K562 (cell line): ENCODE data around the gene P4HB. TPM values are rescaled to one million over a fixed set of nuclear protein-coding genes. Genes with fewer than 3 reads are reported as not detected.

Experiments
- ATAC-seq: fragments of 200-7000 bp; cut with Tn5 transposase; 3 replicates; pipeline ENCODE4 v1.9.1; 2020; ENCODE audit warnings: moderate library complexity
- BruUV-seq: library from RNA; stranded (reverse); fragments of 400-500 nt; replicated peaks from 2 replicates; lab custom pipeline; 2021; lab: Mats Ljungman, UMichigan
- CTCF ChIA-PET: fragments of 300-600 bp; formaldehyde crosslinking; extraction: SDS; loops from one replicate; lab custom pipeline; 2021; ENCODE audit warnings: low intra/inter-chr PET ratio; lab: Yijun Ruan, JAX
- POLR2A ChIA-PET: fragments of 300-600, 350-650 bp; sonication (Branson Sonifier 250); formaldehyde crosslinking; extraction: SDS; loops from one replicate; lab custom pipeline; 2021; ENCODE audit warnings: antibody characterized with exemption, inconsistent platforms; lab: Yijun Ruan, JAX
- DNase-seq, 4 experiments: peaks; one replicate each; pipeline versions ENCODE4 v3.0.0 to v3.0.0-alpha.2; 2011 to 2018; ENCODE audit warnings: low spot score in 3 of 4, mixed read lengths in 3 of 4; ENCODE audit errors: extremely low read depth in 1 of 4
- FAIRE-seq: peaks from 2 replicates; lab custom pipeline; 2011; peaks lifted over from hg19 to GRCh38; lab: Jason Lieb, UNC
- H2AFZ ChIP-seq: 2 replicates; pipeline ENCODE4 v1.6.0; 2011; ENCODE audit warnings: low read depth, low read length, control low read depth, inconsistent platforms
- H3K27ac ChIP-seq: fragments of 200-600 bp; 3 replicates; pipeline ENCODE4 v1.8.0; 2011; ENCODE audit warnings: low read depth, mild to moderate bottlenecking, control low read depth, inconsistent platforms, low read length, moderate library complexity, mixed read lengths; ENCODE audit errors: extremely low read depth
- H3K27me3 ChIP-seq, 2 experiments: fragments of 300-600 bp in 1 of 2; 2 replicates in 1 of 2; 3 replicates in 1 of 2; pipeline versions ENCODE4 v1.6.0 to v1.8.0; 2011; ENCODE audit warnings: inconsistent platforms in 2 of 2, low read length in 2 of 2, mild to moderate bottlenecking in 1 of 2, mixed read lengths in 1 of 2, moderate library complexity in 1 of 2; ENCODE audit not compliant: control insufficient read depth in 2 of 2, insufficient read depth in 2 of 2
- H3K36me3 ChIP-seq: fragments of 300-600 bp; 3 replicates; pipeline ENCODE4 v1.8.0; 2011; ENCODE audit warnings: mild to moderate bottlenecking, low read length, inconsistent platforms; ENCODE audit not compliant: control insufficient read depth, insufficient read depth
- H3K4me1 ChIP-seq, 2 experiments: fragments of 200-600 bp in 1 of 2; replicated peaks in 1 of 2; 2 replicates in 1 of 2; 3 replicates in 1 of 2; pipeline versions ENCODE4 v1.5.1 to v1.8.0; 2011; ENCODE audit warnings: inconsistent platforms in 2 of 2, low read length in 2 of 2, mild to moderate bottlenecking in 1 of 2, mixed read lengths in 1 of 2, moderate library complexity in 1 of 2; ENCODE audit not compliant: control insufficient read depth in 2 of 2, insufficient read depth in 2 of 2
- H3K4me2 ChIP-seq: 2 replicates; pipeline ENCODE4 v1.6.1; 2011; ENCODE audit warnings: low read length, control low read depth, inconsistent platforms, mixed read lengths; ENCODE audit not compliant: insufficient read depth
- H3K4me3 ChIP-seq: fragments of 200-600 bp; sonication (generic), shearing (Covaris generic); 2 replicates; pipeline ENCODE4 v1.5.1; 2016; ENCODE audit warnings: control low read depth, inconsistent platforms
- H3K79me2 ChIP-seq: fragments of 200-600 bp; 3 replicates; pipeline ENCODE4 v1.8.0; 2011; ENCODE audit warnings: low read length, inconsistent platforms; ENCODE audit not compliant: control insufficient read depth, insufficient read depth
- H3K9ac ChIP-seq, 2 experiments: 2 replicates each; pipeline versions ENCODE4 v1.6.0 to v1.6.1; 2011; ENCODE audit warnings: low read depth in 2 of 2, low read length in 2 of 2, control low read depth in 1 of 2, inconsistent platforms in 1 of 2, mild to moderate bottlenecking in 1 of 2, mixed read lengths in 1 of 2; ENCODE audit not compliant: insufficient read depth in 1 of 2
- H3K9me1 ChIP-seq: one replicate; pipeline ENCODE4 v1.6.0; 2011; ENCODE audit warnings: inconsistent platforms, mild to moderate bottlenecking, low read length, moderate library complexity; ENCODE audit not compliant: control insufficient read depth, insufficient read depth
- H3K9me3 ChIP-seq: replicated peaks from 2 replicates; pipeline ENCODE4 v1.5.1; 2011; ENCODE audit warnings: low read depth, low read length, inconsistent platforms; ENCODE audit not compliant: control insufficient read depth, insufficient read depth
- H4K20me1 ChIP-seq: replicated peaks from 2 replicates; pipeline ENCODE4 v1.6.1; 2011; ENCODE audit warnings: low read length, inconsistent platforms, mixed read lengths; ENCODE audit not compliant: control insufficient read depth, insufficient read depth
- CBFA2T2 ChIP-seq: fragments of 450-650 bp; conservative IDR thresholded peaks from 2 replicates; pipeline ENCODE4 v1.6.1; 2017; ENCODE audit warnings: mild to moderate bottlenecking
- CHD2 ChIP-seq: IDR thresholded peaks from 2 replicates; pipeline ENCODE4 v1.6.1; 2011; ENCODE audit warnings: low read depth, low read length
- ELF4 ChIP-seq: fragments of 450-650 bp; formaldehyde crosslinking; IDR thresholded peaks from 2 replicates; pipeline ENCODE4 v1.4.0; 2022; ENCODE audit warnings: missing genetic modification characterization
- ETS2 ChIP-seq: IDR thresholded peaks from 2 replicates; pipeline ENCODE4 v1.6.1; 2016; ENCODE audit warnings: borderline replicate concordance, missing genetic modification characterization, mild to moderate bottlenecking, moderate library complexity, missing compliant biosample characterization; ENCODE audit not compliant: poor library complexity, severe bottlenecking
- FIP1L1 ChIP-seq: fragments of 200-400 bp; formaldehyde crosslinking; IDR thresholded peaks from 2 replicates; pipeline ENCODE4 v1.6.1; 2018; ENCODE audit warnings: mild to moderate bottlenecking, low read depth, low read length; ENCODE audit not compliant: poor library complexity, severe bottlenecking
- KDM1A ChIP-seq, 2 experiments: fragments of 450-650 bp; IDR thresholded peaks; 2 replicates each; pipeline ENCODE4 v1.6.1; 2016; ENCODE audit warnings: mild to moderate bottlenecking in 2 of 2
- NELFE ChIP-seq: IDR thresholded peaks from 2 replicates; pipeline ENCODE4 v1.6.1; 2011; ENCODE audit warnings: mild to moderate bottlenecking; ENCODE audit not compliant: insufficient read depth, insufficient read length
- PYGO2 ChIP-seq: fragments of 450-650 bp; IDR thresholded peaks from 2 replicates; pipeline ENCODE4 v1.6.1; 2016; ENCODE audit warnings: mild to moderate bottlenecking, missing genetic modification characterization, moderate library complexity, missing compliant biosample characterization
- RBFOX2 ChIP-seq: fragments of 200-400 bp; formaldehyde crosslinking; IDR thresholded peaks from 2 replicates; pipeline ENCODE4 v1.6.1; 2017; ENCODE audit warnings: low read depth, mild to moderate bottlenecking, low read length, moderate library complexity
- SMC3 ChIP-seq: conservative IDR thresholded peaks from 2 replicates; pipeline ENCODE4 v1.6.1; 2011; ENCODE audit warnings: low read depth, low read length, improper control_type of control experiment; ENCODE audit not compliant: insufficient read depth
- ZFP30 ChIP-seq: fragments of 250-450 bp; sonication (Bioruptor Pico); IDR thresholded peaks from 2 replicates; pipeline ENCODE4 v1.8.0; 2022; ENCODE audit warnings: moderate library complexity, mild to moderate bottlenecking, inconsistent platforms, borderline replicate concordance
- ZFPM2 ChIP-seq: fragments of 250-450 bp; sonication (Bioruptor Pico); IDR thresholded peaks from 2 replicates; pipeline ENCODE4 v1.5.1; 2022; ENCODE audit warnings: mild to moderate bottlenecking
- ZNF124 ChIP-seq: sonication (generic); formaldehyde crosslinking; IDR thresholded peaks from 2 replicates; pipeline ENCODE4 v1.8.1; 2022; ENCODE audit warnings: missing genetic modification reagents
- WGBS: fragments of 100-300 bp; shearing (Covaris generic); methylation state at CpG from one replicate; pipeline ENCODE4 v1.1.6; 2016; ENCODE audit warnings: low coverage, mixed read lengths; ENCODE audit not compliant: insufficient coverage; ENCODE audit errors: missing lambda C conversion rate; 5-methylcytosine and 5-hydroxymethylcytosine counted together
- in situ Hi-C: fragments of 300-500 bp; cut with MboI; formaldehyde crosslinking; loops from 4 replicates; pipeline ENCODE4 v1.15.0; 2018; ENCODE audit warnings: inconsistent platforms, mixed read lengths
- intact Hi-C: fragments of 100-400 bp; cut with micrococcal nuclease; formaldehyde crosslinking; loops from 2 replicates; pipeline ENCODE4 v1.14.2; 2022
- polyA plus RNA-seq, 8 experiments: library from polyadenylated mRNA; depleted of rRNA in 4 of 8; stranded (reverse) in 5 of 8; unstranded in 3 of 8; fragments of >200 nt; fragmentation: Nextera tagmentation in 2 of 8; fragmentation: Illumina TruSeq in 1 of 8; extraction: Ambion mirVana in 2 of 8; extraction: Trizol in 1 of 8; gene quantifications; 2 replicates each; pipeline versions ENCODE4 v1.2.1 to v1.2.3, GENCODE V29; 2011 to 2014; ENCODE audit warnings: inconsistent platforms in 1 of 8, missing spikeins in 1 of 8
- total RNA-seq, 7 experiments: library from RNA; depleted of rRNA in 6 of 7; stranded (reverse); fragments of >200 nt in 6 of 7; fragmentation: Illumina TruSeq in 2 of 7; extraction: Trizol in 2 of 7; gene quantifications; 2 replicates each; pipeline versions ENCODE4 v1.2.1 to v1.2.3, GENCODE V29; 2011 to 2021; ENCODE audit warnings: low replicate concordance in 1 of 7
- TF ChIP-seq, protein P1 (sequence below): fragments of 250-450 bp; sonication (Bioruptor Pico); IDR thresholded peaks from 2 replicates; pipeline ENCODE4 v1.8.0; 2021; ENCODE audit warnings: moderate library complexity, mild to moderate bottlenecking, inconsistent platforms
- TF ChIP-seq, protein P2 (sequence below): fragments of 250-450 bp; sonication (Bioruptor Pico); IDR thresholded peaks from 2 replicates; pipeline ENCODE4 v1.5.0; 2021
- TF ChIP-seq, protein P3 (sequence below): fragments of 250-450 bp; sonication (Bioruptor Pico); IDR thresholded peaks from 2 replicates; pipeline ENCODE4 v1.4.0; 2020; ENCODE audit warnings: mild to moderate bottlenecking, moderate library complexity, borderline replicate concordance

P4HB gene
- total and polyA plus RNA-seq, 9 of the 15 experiments (the other 6 are each of a cell fraction or from before 2014, with no cell fraction given): 4.4 to 645 (median 325) TPM

DNA sequence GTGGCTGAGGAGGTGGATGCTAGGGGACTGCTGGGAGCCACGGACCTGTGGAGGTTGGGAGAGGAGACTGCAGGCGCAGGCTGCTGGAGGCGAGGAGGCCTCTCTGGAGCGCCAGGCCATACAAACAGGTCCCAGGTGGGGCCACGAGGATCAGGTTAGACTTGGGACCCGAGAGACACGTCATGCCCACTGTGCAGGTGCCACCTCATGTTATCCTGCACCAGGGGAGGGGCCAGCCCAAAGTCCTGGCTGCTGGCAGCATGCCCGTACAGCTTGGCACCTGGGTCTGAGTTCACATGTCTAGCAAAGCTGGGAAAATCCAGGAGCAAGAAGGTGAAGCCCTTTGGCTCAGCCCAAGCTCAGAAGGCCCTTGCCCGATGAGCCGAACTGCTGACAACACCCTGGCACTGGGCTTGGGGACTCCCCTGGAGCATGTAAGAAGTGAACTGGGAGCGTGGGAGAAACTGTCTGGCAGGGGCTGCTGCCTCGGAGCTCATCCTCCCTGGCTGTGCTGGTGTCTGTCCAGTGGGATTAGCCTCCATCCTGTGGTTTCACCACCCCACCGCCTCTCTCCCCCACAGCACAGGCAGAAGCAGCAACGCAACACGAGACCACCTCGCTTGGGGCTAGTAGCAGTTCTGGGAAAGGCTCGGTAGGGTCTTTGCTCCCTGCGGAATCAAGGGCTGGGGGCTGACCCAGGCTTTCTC lies 5.6 kb upstream of the P4HB start:
- H3K27ac ChIP-seq: no peak overlapping the region
- in situ Hi-C loops: no loop called here
- TF ChIP-seq CBFA2T2 (no peak), KDM1A (IDR thresholded peaks at IDR 0.05) (no peak), FIP1L1 (peak; percentile 52), ETS2 (no peak), CHD2 (peak; percentile 40), ZFPM2 (CRISPR knock-in tag) (no peak), ZNF124 (CRISPR knock-in tag) (0 out of 2 replicates have a peak, but pooled peaks have one; percentile 56), SMC3 (no peak), RBFOX2 (peak; percentile 65), ZFP30 (no peak), ELF4 (no peak), PYGO2 (tag) (no peak), NELFE (no peak)
- TF ChIP-seq, protein P1, sequence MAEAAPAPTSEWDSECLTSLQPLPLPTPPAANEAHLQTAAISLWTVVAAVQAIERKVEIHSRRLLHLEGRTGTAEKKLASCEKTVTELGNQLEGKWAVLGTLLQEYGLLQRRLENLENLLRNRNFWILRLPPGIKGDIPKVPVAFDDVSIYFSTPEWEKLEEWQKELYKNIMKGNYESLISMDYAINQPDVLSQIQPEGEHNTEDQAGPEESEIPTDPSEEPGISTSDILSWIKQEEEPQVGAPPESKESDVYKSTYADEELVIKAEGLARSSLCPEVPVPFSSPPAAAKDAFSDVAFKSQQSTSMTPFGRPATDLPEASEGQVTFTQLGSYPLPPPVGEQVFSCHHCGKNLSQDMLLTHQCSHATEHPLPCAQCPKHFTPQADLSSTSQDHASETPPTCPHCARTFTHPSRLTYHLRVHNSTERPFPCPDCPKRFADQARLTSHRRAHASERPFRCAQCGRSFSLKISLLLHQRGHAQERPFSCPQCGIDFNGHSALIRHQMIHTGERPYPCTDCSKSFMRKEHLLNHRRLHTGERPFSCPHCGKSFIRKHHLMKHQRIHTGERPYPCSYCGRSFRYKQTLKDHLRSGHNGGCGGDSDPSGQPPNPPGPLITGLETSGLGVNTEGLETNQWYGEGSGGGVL (CRISPR knock-in tag): no peak
- TF ChIP-seq, protein P2, sequence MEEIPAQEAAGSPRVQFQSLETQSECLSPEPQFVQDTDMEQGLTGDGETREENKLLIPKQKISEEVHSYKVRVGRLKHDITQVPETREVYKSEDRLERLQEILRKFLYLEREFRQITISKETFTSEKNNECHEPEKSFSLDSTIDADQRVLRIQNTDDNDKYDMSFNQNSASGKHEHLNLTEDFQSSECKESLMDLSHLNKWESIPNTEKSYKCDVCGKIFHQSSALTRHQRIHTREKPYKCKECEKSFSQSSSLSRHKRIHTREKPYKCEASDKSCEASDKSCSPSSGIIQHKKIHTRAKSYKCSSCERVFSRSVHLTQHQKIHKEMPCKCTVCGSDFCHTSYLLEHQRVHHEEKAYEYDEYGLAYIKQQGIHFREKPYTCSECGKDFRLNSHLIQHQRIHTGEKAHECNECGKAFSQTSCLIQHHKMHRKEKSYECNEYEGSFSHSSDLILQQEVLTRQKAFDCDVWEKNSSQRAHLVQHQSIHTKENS (CRISPR knock-in tag): 0 out of 2 replicates have a peak, but pooled peaks have one; percentile 27
- TF ChIP-seq, protein P3, sequence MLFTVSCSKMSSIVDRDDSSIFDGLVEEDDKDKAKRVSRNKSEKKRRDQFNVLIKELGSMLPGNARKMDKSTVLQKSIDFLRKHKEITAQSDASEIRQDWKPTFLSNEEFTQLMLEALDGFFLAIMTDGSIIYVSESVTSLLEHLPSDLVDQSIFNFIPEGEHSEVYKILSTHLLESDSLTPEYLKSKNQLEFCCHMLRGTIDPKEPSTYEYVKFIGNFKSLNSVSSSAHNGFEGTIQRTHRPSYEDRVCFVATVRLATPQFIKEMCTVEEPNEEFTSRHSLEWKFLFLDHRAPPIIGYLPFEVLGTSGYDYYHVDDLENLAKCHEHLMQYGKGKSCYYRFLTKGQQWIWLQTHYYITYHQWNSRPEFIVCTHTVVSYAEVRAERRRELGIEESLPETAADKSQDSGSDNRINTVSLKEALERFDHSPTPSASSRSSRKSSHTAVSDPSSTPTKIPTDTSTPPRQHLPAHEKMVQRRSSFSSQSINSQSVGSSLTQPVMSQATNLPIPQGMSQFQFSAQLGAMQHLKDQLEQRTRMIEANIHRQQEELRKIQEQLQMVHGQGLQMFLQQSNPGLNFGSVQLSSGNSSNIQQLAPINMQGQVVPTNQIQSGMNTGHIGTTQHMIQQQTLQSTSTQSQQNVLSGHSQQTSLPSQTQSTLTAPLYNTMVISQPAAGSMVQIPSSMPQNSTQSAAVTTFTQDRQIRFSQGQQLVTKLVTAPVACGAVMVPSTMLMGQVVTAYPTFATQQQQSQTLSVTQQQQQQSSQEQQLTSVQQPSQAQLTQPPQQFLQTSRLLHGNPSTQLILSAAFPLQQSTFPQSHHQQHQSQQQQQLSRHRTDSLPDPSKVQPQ (CRISPR knock-in tag): no peak

More for the DNA sequence above, 5.6 kb upstream of the P4HB start:
- no peak for FAIRE-seq
- Histone ChIP-seq H3K9ac (peak overlapping the region in 1 of 2 experiments; percentile 80; a peak in 2 of 4 replicates), H3K9me1 (no peaks in the 10 kb centered on the region), H3K4me1 (peaks cover 35 to 83% of the 10 kb centered on the region in 2 experiments), H4K20me1 (peaks cover 41% of the 10 kb centered on the region), H3K4me2 (no peak overlapping the region), H3K4me3 (no peak overlapping the region), H3K9me3 (no peaks in the 10 kb centered on the region), H3K79me2 (peaks cover 71% of the 10 kb centered on the region), H2AFZ (no peak overlapping the region), H3K36me3 (peaks cover 70% of the 10 kb centered on the region), H3K27me3 (no peaks in the 10 kb centered on the region)
- DNase-seq: no peak
- intact Hi-C loops: no loop called here
- ATAC-seq: no peak
- POLR2A ChIA-PET: interaction anchor here (0.6 to 1.9 kb wide), 9 partner anchors 14 to 736 kb away, joined by 3 to 5 read pairs (median 3); partner anchors contain the start of genes ARL16, HGS, NPB and SIRT7
- WGBS: 81% methylated on average over 18 of the region's 18 CpGs
- CTCF ChIA-PET: no interaction called here
- BruUV-seq: no TSS peak
